A204.1 (cell line): ENCODE data around the gene CERS6.
"Not testable (repeated sequence)": the region's sequence is repeated elsewhere in the genome, so short reads cannot be mapped to it uniquely, and the experiment has no call there.

Experiments
- FAIRE-seq: peaks from 2 replicates; lab custom pipeline; 2012; peaks lifted over from hg19 to GRCh38; lab: Jason Lieb, UNC

CERS6 gene

GRCh38 chr2:168502852-168503251 is 46.8 kb downstream of the CERS6 start:
- not testable (repeated sequence) for FAIRE-seq

- FAIRE-seq = no peak
Observed at GRCh38 chr2:168503901-168504300, 47.8 kb downstream of the CERS6 start.

- no peak for FAIRE-seq
Observed at GRCh38 chr2:168504323-168504722, 48.3 kb downstream of the CERS6 start.

GRCh38 chr2:168510125-168510756 is 54.2 kb downstream of the CERS6 start:
- FAIRE-seq = no peak

- no peak for FAIRE-seq
Observed at GRCh38 chr2:168514692-168515091, 58.6 kb downstream of the CERS6 start.

GRCh38 chr2:168515502-168515901 is 59.4 kb downstream of the CERS6 start:
- FAIRE-seq = no peak

- FAIRE-seq = no peak
Observed at GRCh38 chr2:168517816-168518215, 61.7 kb downstream of the CERS6 start.

GRCh38 chr2:168518555-168519066 is 62.5 kb downstream of the CERS6 start:
- FAIRE-seq = no peak

GRCh38 chr2:168519534-168520308 is 63.6 kb downstream of the CERS6 start:
- FAIRE-seq = no peak

GRCh38 chr2:168521053-168521741 is 65.1 kb downstream of the CERS6 start:
- FAIRE-seq = no peak

- FAIRE-seq = no peak
Observed at GRCh38 chr2:168522446-168522845, 66.4 kb downstream of the CERS6 start.

- no peak for FAIRE-seq
Observed at GRCh38 chr2:168524005-168524404, 67.9 kb downstream of the CERS6 start.

GRCh38 chr2:168525020-168525419 is 68.9 kb downstream of the CERS6 start:
- FAIRE-seq = no peak

GRCh38 chr2:168525716-168526446 is 69.8 kb downstream of the CERS6 start:
- FAIRE-seq = no peak

GRCh38 chr2:168526641-168527040 is 70.6 kb downstream of the CERS6 start:
- no peak for FAIRE-seq

GRCh38 chr2:168528016-168528415 is 71.9 kb downstream of the CERS6 start:
- FAIRE-seq = no peak

GRCh38 chr2:168528469-168528868 is 72.4 kb downstream of the CERS6 start:
- no peak for FAIRE-seq

- FAIRE-seq = no peak
Observed at GRCh38 chr2:168529054-168529833, 73.2 kb downstream of the CERS6 start.

GRCh38 chr2:168529900-168530561 is 74.0 kb downstream of the CERS6 start:
- no peak for FAIRE-seq

- FAIRE-seq = no peak
Observed at GRCh38 chr2:168530982-168531622, 75.0 kb downstream of the CERS6 start.

GRCh38 chr2:168534926-168535325 is 78.9 kb downstream of the CERS6 start:
- no peak for FAIRE-seq
